ENCODE data around the gene ELAC2. TPM values are rescaled to one million over a fixed set of nuclear protein-coding genes. Genes with fewer than 3 reads are reported as not detected.

ELAC2 gene
- total and polyA plus RNA-seq, 12 donors: 32.3 to 76.8 (median 61.4) TPM

- no peak for ATAC-seq
- Histone ChIP-seq H3K9me3 (no peaks in the 10 kb centered on the region), H3K4me3 (no peak overlapping the region), H3K27me3 (peaks cover 0 to 39% (median 9%) of the 10 kb centered on the region in 7 donors), H3K27ac (no peak overlapping the region), H3K36me3 (no peaks in the 10 kb centered on the region), H3K4me1 (no peaks in the 10 kb centered on the region)
- intact Hi-C loops (cut with DNase I): no loop called here
- WGBS, 2 donors: 61 to 64% methylated on average over 7 of the region's 7 CpGs
- no peak for TF ChIP-seq CTCF (IDR thresholded peaks at IDR 0.05)
- no peak for DNase-seq
These were observed 26.8 kb upstream of the ELAC2 start for GRCh38 chr17:13044572-13045065.

GRCh38 chr17:13038931-13039665 lies 21.3 kb upstream of the ELAC2 start:
- intact Hi-C loops (cut with DNase I): loop anchor here in 1 of 10 donors (10.0 kb wide), 1 partner anchor 1886 kb away; no protein-coding TSS in a partner anchor
- Histone ChIP-seq H3K27ac (no peak overlapping the region), H3K36me3 (no peaks in the 10 kb centered on the region), H3K4me3 (no peak overlapping the region), H3K27me3 (peaks cover 0 to 29% (median 9%) of the 10 kb centered on the region in 7 donors), H3K4me1 (no peaks in the 10 kb centered on the region), H3K9me3 (peaks cover 0 to 35% (median 5%) of the 10 kb centered on the region in 11 donors)
- 86 to 90% methylated on average over 4 of the region's 4 CpGs for WGBS, 2 donors
- no peak for DNase-seq
- no peak for TF ChIP-seq CTCF (IDR thresholded peaks at IDR 0.05)
- ATAC-seq: no peak

GRCh38 chr17:13036751-13037150 lies 18.9 kb upstream of the ELAC2 start:
- DNase-seq (no peak), ATAC-seq (no peak)
- Histone ChIP-seq H3K27ac (no peak overlapping the region), H3K36me3 (no peaks in the 10 kb centered on the region), H3K9me3 (peaks cover 0 to 35% (median 5%) of the 10 kb centered on the region in 11 donors), H3K27me3 (peaks cover 0 to 16% (median 3%) of the 10 kb centered on the region in 7 donors), H3K4me1 (peaks cover 0 to 6% (median 0%) of the 10 kb centered on the region in 9 donors), H3K4me3 (no peak overlapping the region)
- intact Hi-C loops (cut with DNase I): loop anchor here in 1 of 10 donors (10.0 kb wide), 1 partner anchor 1888 kb away; no protein-coding TSS in a partner anchor
- no peak for TF ChIP-seq CTCF (IDR thresholded peaks at IDR 0.05)

GRCh38 chr17:13035420-13035819 lies 17.6 kb upstream of the ELAC2 start:
- TF ChIP-seq CTCF (IDR thresholded peaks at IDR 0.05): no peak
- 92 to 98% methylated on average over 1 of the region's 1 CpG for WGBS, 2 donors
- peaks cover 0 to 5% (median 0%) of the 10 kb centered on the region in 7 donors for H3K27me3 ChIP-seq
- peaks cover 0 to 35% (median 5%) of the 10 kb centered on the region in 11 donors for H3K9me3 ChIP-seq
- no peaks in the 10 kb centered on the region for H3K36me3 ChIP-seq
- ATAC-seq: no peak
- H3K4me3 ChIP-seq: no peak overlapping the region
- no peak overlapping the region for H3K27ac ChIP-seq
- H3K4me1 ChIP-seq: peaks cover 0 to 8% (median 0%) of the 10 kb centered on the region in 9 donors
- DNase-seq: no peak
- intact Hi-C loops (cut with DNase I): loop anchor here in 1 of 10 donors (10.0 kb wide), 1 partner anchor 1889 kb away; no protein-coding TSS in a partner anchor
